ENCODE measurements around the gene MELK. TPM values are rescaled to one million over a fixed set of nuclear protein-coding genes. Genes with fewer than 3 reads are reported as not detected.

The MELK gene
- total and polyA plus RNA-seq, 10 donors: 0.64 to 9.3 (median 2.9) TPM

DNA sequence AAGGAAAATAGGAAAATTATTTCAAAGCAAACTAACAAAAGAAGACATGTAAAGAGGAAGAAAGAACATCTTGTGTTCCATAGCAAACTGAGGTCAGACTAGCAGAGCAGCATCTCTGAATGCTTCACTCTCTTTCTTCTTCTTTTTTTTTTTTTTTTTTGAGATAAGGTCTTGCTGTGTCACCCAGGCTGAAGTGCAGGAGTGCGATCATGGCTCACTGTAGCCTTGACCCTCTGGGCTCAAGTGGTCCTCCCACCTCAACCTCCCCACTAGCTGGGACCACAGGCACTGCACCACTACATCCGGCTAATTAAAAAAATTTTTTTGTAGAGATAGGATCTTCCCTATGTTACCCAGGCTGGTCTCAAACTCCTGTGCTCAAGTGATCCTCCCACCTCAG is 36.6 kb downstream of the MELK start:
- peak; percentile 51 for DNase-seq
- intact Hi-C loops (cut with DNase I; ENCODE audit: low total_unique reads): no loop called here
- WGBS, 5 donors: 86 to 95% (median 92%) methylated on average over 2 of the region's 2 CpGs

DNA sequence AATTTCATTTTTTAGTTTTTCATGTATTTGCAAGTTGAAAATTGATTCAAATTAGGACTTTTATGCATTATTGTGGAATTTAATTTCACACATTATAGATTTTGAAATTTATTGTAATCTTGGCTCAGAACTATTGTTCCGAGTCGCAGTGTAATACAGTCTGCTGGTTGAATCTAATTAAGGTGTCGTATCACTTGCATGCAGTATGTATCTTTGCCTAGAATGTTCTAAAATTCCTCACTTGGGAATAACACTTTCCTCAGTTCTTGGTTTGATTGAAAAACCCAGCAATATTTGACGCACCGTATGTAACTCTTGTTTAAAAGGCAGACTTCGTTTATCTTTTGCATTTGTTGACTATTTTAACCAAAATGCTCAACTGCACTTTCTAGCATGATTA is 49.4 kb downstream of the MELK start:
- 97 to 99% (median 98%) methylated on average over 6 of the region's 6 CpGs for WGBS, 5 donors
- H3K27ac ChIP-seq: no peak overlapping the region
- H3K9me3 ChIP-seq: no peaks in the 10 kb centered on the region
- H3K36me3 ChIP-seq: no peaks in the 10 kb centered on the region
- intact Hi-C loops (cut with DNase I; ENCODE audit: low total_unique reads): no loop called here
- no peaks in the 10 kb centered on the region for H3K4me1 ChIP-seq
- no peak for TF ChIP-seq POLR2A (IDR thresholded peaks at IDR 0.05)
- TF ChIP-seq CTCF (IDR thresholded peaks at IDR 0.05 in 8 of 11, conservative IDR thresholded peaks at IDR 0.05 in 3 of 11): no peak
- TF ChIP-seq POLR2AphosphoS5 (IDR thresholded peaks at IDR 0.05): no peak
- H3K4me3 ChIP-seq: no peak overlapping the region
- no peaks in the 10 kb centered on the region for H3K27me3 ChIP-seq (replicated peaks in 1 of 7)
- DNase-seq: no peak

More for the DNA sequence above, 36.6 kb downstream of the MELK start:
- Histone ChIP-seq H3K4me3 (no peak overlapping the region), H3K27ac (no peak overlapping the region), H3K36me3 (peaks cover 0 to 29% (median 0%) of the 10 kb centered on the region in 6 donors), H3K27me3 (replicated peaks in 1 of 7) (no peaks in the 10 kb centered on the region), H3K9me3 (no peaks in the 10 kb centered on the region), H3K4me1 (no peaks in the 10 kb centered on the region)
- no peak for TF ChIP-seq POLR2AphosphoS5 (IDR thresholded peaks at IDR 0.05)

DNA sequence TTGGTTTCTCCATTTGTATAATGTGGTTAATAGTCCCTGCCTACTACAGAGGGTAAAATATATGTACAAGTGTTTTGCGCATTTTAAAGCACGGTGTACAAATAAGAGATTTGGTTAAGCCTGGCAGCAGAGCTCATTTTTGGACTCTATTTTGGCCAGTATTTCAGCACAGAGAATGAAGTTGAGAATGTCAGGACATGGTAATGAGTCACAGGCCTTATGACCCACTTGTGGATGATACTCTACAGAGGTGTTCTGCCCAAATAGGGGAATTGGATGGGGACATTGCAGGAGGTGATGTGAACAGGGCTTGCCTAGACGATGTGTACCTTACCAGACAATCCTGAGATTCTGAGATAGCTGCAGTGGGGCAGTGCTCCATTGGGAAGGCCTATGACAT is 50.6 kb downstream of the MELK start:
- intact Hi-C loops (cut with DNase I; ENCODE audit: low total_unique reads): no loop called here
- no peaks in the 10 kb centered on the region for H3K4me1 ChIP-seq
- no peaks in the 10 kb centered on the region for H3K9me3 ChIP-seq
- no peak overlapping the region for H3K27ac ChIP-seq
- DNase-seq: no peak
- WGBS, 5 donors: 93 to 99% (median 98%) methylated on average over 3 of the region's 3 CpGs
- TF ChIP-seq CTCF (IDR thresholded peaks at IDR 0.05 in 8 of 11, conservative IDR thresholded peaks at IDR 0.05 in 3 of 11) (no peak), POLR2A (IDR thresholded peaks at IDR 0.05) (no peak), POLR2AphosphoS5 (IDR thresholded peaks at IDR 0.05) (no peak)
- no peak overlapping the region for H3K4me3 ChIP-seq
- H3K36me3 ChIP-seq: no peaks in the 10 kb centered on the region
- no peaks in the 10 kb centered on the region for H3K27me3 ChIP-seq (replicated peaks in 1 of 7)

- H3K27ac ChIP-seq: no peak overlapping the region
- 79 to 88% (median 85%) methylated on average over 6 of the region's 6 CpGs for WGBS, 5 donors
- no peaks in the 10 kb centered on the region for H3K36me3 ChIP-seq
- no peaks in the 10 kb centered on the region for H3K9me3 ChIP-seq
- intact Hi-C loops (cut with DNase I; ENCODE audit: low total_unique reads): no loop called here
- TF ChIP-seq CTCF (IDR thresholded peaks at IDR 0.05 in 8 of 11, conservative IDR thresholded peaks at IDR 0.05 in 3 of 11) (no peak), POLR2AphosphoS5 (IDR thresholded peaks at IDR 0.05) (no peak), POLR2A (IDR thresholded peaks at IDR 0.05) (no peak)
- no peak for DNase-seq
- no peak overlapping the region for H3K4me3 ChIP-seq
- no peaks in the 10 kb centered on the region for H3K4me1 ChIP-seq
- H3K27me3 ChIP-seq (replicated peaks in 1 of 7): no peaks in the 10 kb centered on the region
Measured at GRCh38 chr9:36625006-36625615, 52.4 kb downstream of the MELK start.
